Motor neuron (in vitro differentiated cells): ENCODE results near the gene NOTCH4. TPM values are rescaled to one million over a fixed set of nuclear protein-coding genes. Genes with fewer than 3 reads are reported as not detected.
A peak's percentile ranks its signal among the peaks of the same experiment; 100 is the strongest.
"Not testable (repeated sequence)": the region's sequence is repeated elsewhere in the genome, so short reads cannot be mapped to it uniquely, and the experiment has no call there.

Experiments used
- ATAC-seq, 8 experiments: fragments of 200-7000 bp; cut with Tn5 transposase; replicated peaks in 6 of 8; 2 replicates each; pipeline ENCODE4 v1.8.0; 2021; ENCODE audit warnings: mild to moderate bottlenecking in 8 of 8, moderate library complexity in 8 of 8
- H3K27ac ChIP-seq, 2 donors: fragments of 250-450 bp; sonication (Bioruptor Pico); 2 replicates each; pipeline ENCODE4 v1.9.0; 2021; ENCODE audit warnings: antibody characterized with exemption in 2 of 2, mild to moderate bottlenecking in 2 of 2, moderate library complexity in 1 of 2
- H3K4me1 ChIP-seq, 2 donors: fragments of 250-450 bp; sonication (Bioruptor Pico); replicated peaks in 1 of 2; 2 replicates each; pipeline ENCODE4 v1.6.1; 2021; ENCODE audit warnings: antibody characterized with exemption in 2 of 2, mild to moderate bottlenecking in 2 of 2, moderate library complexity in 1 of 2
- H3K4me3 ChIP-seq, 5 donors: fragments of 250-450 bp; sonication (Bioruptor Pico); 2 replicates each; pipeline ENCODE4 v1.9.0; 2021; ENCODE audit warnings: antibody characterized with exemption in 5 of 5, mild to moderate bottlenecking in 5 of 5, moderate library complexity in 4 of 5
- WGBS, 10 experiments: fragments of 450-650 bp; shearing (Covaris generic); methylation state at CpG; one replicate each; pipeline ENCODE4 v1.0.0; 2022; 5-methylcytosine and 5-hydroxymethylcytosine counted together
- in situ Hi-C, 9 experiments: fragments of 400-800 bp; cut with MboI; loops; one replicate each; pipeline ENCODE4 v1.15.0; 2021; ENCODE audit warnings: low sequenced_read_pairs in 9 of 9, low pct_unique_long_range_greater_than_20kb in 2 of 9; ENCODE audit not compliant: unreplicated experiment in 9 of 9
- total RNA-seq, 8 experiments: library from RNA; unstranded; fragments of 300-600 nt; gene quantifications; 2 replicates each; pipeline versions ENCODE4 v1.2.3 to v1.2.4, GENCODE V29; 2022

Gene NOTCH4
- total RNA-seq, 8 experiments from 2014 or later: 1.3 to 6.7 (median 4.5) TPM

DNA sequence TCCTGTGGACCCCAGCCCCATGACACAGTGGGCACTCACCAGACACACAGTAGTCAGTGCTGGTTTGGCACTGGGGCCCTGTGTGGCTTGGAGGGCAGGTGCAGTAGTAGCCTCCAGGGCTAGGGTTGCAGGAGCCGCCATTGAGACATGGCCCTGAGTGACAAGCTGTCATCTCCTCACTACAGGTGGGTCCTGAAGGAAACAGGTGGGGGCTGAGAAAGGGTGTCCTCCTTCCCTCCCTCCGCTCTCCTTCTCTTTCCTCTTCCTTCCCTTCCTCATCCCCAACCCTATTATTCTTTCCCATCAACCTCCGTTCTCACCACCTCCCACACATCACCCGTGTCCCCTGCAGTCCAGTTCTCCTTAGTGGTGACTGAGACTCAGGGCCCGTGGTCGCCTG lies 10.2 kb downstream of the NOTCH4 start:
- Histone ChIP-seq H3K4me1 (no peaks in the 10 kb centered on the region), H3K4me3 (no peak overlapping the region), H3K27ac (no peak overlapping the region)
- WGBS, 10 experiments: 70 to 100% (median 90%) methylated on average over 1 to 5 of the region's 6 CpGs; no CpG with 5 or more reads in 7 of the 10 experiments
- ATAC-seq: no peak
- in situ Hi-C loops: no loop called here

DNA sequence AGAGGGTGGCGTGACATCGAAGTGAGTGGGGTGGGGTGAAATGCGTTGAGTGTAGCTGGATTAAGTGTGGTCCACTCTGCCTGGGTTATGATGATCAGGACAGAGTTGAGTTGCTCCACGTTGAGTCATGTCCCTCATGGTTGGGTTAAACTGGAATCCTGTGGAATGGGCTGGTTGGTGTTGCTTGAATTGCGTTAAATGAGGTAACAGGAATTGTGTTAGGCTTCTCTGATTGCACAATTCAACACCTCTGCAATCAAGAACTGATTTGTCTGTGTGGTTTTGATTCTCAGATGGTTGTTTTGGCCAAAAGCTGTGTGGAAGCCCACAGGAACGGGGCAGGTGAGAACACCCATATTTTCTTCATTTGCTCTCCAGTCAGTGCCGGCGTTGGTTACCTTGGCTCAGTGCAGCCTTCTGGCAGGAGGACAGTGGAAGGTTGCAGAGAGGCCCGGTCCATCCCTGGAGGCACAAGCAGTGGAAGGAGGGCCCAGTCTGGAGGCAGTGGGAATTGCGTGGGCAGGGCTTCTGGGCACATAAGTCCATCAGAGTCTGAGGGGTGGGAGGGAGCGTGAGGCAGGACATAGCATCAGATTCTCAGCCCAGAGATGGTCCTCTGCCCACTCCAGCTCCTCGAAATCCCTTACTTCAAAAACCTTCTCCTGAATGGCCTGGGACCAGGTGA lies 11.6 kb downstream of the NOTCH4 start:
- no peak for ATAC-seq
- Histone ChIP-seq H3K4me1 (no peaks in the 10 kb centered on the region), H3K27ac (no peak overlapping the region), H3K4me3 (no peak overlapping the region)
- WGBS, 10 experiments: 20 to 100% (median 76%) methylated on average over 1 to 7 of the region's 12 CpGs
- in situ Hi-C loops: no loop called here

DNA sequence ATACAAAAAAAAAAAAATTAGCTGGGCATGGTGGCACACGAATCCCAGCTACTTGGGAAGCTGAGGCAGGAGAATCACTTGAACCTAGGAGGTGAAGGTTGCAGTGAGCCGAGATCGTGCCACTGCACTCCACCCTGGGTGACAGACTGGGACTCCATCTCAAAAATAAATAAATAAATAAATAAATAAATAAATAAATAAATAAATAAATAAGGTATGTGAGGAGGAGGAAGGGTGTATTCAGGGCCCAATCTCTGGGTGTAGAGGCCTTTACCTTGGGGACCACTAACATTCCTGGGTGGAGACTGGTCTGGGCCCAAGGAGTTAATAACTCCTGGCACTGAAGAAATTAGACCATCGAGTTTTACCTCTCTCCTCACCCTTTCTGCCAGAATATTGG lies 12.4 kb downstream of the NOTCH4 start:
- in situ Hi-C loops, H3K4me3 ChIP-seq, H3K27ac ChIP-seq, H3K4me1 ChIP-seq, ATAC-seq: not testable (repeated sequence)
- 25 to 100% (median 78%) methylated on average over 1 to 4 of the region's 4 CpGs; no CpG with 5 or more reads in 3 of the 10 experiments for WGBS, 10 experiments

DNA sequence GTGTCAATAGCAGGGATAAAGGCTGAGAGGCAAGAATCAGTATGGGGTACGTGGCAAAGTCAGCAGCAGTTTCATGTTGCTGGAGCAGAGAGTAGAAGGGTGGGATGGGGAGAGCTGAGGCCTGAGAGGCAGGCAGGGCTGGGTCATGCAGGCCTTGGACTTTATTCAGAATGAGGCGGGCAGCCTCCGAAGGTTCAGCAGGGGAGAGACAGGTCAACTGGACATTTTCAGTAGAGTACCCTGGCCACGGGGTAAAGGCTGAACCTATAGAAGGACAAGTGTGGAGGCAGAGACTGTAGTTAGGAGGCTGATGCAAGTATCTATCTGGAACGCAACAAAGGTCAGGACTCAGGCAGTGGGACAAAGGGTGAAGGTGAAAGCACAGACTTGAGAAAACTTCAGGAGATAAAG lies 13.7 kb downstream of the NOTCH4 start:
- no peak for ATAC-seq
- Histone ChIP-seq H3K4me1 (no peaks in the 10 kb centered on the region), H3K27ac (no peak overlapping the region), H3K4me3 (no peak overlapping the region)
- in situ Hi-C loops: no loop called here
- 0 to 78% (median 50%) methylated on average over 1 to 4 of the region's 5 CpGs; no CpG with 5 or more reads in 3 of the 10 experiments for WGBS, 10 experiments

DNA sequence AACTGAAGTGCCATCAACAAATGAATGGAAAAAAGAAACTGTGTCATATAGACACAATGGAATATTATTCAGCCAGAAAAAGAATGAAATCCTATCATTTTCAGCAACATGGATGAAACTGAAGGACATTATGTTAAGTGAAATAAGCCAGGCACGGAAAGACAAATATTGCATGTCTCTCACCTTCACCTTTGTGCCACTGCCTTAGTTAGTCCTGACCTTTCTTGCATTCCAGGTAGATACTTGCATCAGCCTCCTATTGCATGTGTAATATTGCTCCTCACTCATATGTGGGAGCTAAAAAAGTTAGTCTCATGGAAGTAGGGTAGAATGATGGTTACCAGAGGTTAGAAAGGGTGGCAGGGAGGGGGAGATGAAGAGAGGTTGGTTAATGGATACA lies 14.9 kb downstream of the NOTCH4 start:
- 0 to 80% (median 51%) methylated on average over 1 of the region's 1 CpG; no CpG with 5 or more reads in 2 of the 10 experiments for WGBS, 10 experiments
- no peak for ATAC-seq

DNA sequence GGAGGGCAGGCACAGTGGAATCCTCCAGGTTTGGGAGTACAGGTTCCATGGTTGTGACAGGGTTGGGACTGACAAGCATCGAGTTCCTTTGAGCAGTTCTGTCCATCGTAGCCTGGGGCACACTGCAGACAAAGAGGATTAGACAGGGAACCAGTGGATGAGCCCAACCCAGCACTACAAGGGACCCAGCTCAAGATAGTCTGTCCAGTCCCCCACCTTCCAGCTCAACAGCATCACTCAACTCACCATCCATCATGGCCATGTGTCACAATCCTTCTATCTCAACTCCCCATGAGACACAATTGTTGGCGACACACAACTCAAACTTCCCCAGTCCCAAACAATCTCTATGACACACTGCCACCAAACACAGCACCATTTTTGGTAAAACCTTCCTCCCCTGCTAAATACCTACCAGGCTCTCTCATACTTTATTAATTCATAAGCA lies 19.6 kb downstream of the NOTCH4 start:
- Histone ChIP-seq H3K27ac (no peak overlapping the region), H3K4me1 (peaks cover 0 to 2% of the 10 kb centered on the region in 2 donors), H3K4me3 (no peak overlapping the region)
- no peak for ATAC-seq
- in situ Hi-C loops: no loop called here
- WGBS, 10 experiments: 83 to 100% (median 85%) methylated on average over 1 to 3 of the region's 3 CpGs; no CpG with 5 or more reads in 6 of the 10 experiments

More for the DNA sequence above, 14.9 kb downstream of the NOTCH4 start:
- Histone ChIP-seq H3K4me3 (no peak overlapping the region), H3K27ac (no peak overlapping the region), H3K4me1 (no peaks in the 10 kb centered on the region)
- in situ Hi-C loops: no loop called here

- in situ Hi-C loops: no loop called here
- H3K4me3 ChIP-seq: no peak overlapping the region
- no peak overlapping the region for H3K27ac ChIP-seq
- peak in 6 of 8 experiments; percentile 16 to 95 (median 61) for ATAC-seq
- WGBS, 10 experiments: 10 to 83% (median 41%) methylated on average over 1 to 4 of the region's 9 CpGs; no CpG with 5 or more reads in 4 of the 10 experiments
- H3K4me1 ChIP-seq: peaks cover 0 to 2% of the 10 kb centered on the region in 2 donors
Observed at GRCh38 chr6:32203426-32204267, 20.2 kb downstream of the NOTCH4 start.

GRCh38 chr6:32202186-32202585 lies 21.7 kb downstream of the NOTCH4 start:
- H3K4me3 ChIP-seq: no peak overlapping the region
- in situ Hi-C loops: no loop called here
- no peak overlapping the region for H3K27ac ChIP-seq
- peaks cover 4 to 10% of the 10 kb centered on the region in 2 donors for H3K4me1 ChIP-seq
- WGBS, 10 experiments: 100% methylated on average over 1 of the region's 9 CpGs; no CpG with 5 or more reads in 9 of the 10 experiments
- no peak for ATAC-seq

DNA sequence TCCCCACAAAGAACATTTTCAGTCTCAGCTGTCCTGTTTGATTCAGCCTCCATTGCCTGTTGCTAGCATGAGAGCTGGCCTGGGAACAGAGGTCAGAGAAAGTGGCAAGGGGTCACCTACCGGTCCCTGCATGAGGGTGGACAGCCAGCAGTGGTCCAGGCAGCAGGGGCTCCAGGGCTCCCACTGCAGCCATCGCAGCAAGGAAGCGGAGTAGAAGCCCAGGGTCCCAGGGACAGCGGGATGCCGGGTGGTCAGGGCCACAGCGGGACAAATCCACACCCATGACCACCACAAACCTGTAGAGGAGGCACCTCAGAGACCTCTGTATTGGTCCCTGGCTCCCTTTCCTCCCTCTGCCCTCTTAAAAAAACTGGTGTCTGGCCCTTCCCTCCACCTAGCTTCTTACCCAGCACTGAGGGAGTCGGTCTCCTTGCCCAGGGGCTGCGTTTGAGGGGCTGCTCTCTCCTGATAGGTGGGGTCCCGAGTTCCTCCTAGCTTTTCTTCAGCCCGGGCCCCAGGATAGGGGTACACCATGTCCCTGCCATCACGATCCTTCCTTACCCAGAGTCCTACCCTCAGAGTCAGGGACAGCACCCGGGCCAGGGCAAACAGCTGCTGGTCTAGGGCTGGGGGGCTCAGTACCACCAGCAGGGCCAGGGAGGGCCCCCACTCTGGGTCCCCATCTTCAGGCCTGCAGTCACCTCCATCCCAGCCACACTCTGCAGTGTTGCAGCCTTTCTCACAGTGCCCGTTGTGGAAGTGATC lies 23.0 kb downstream of the NOTCH4 start:
- 20 to 93% (median 83%) methylated on average over 1 to 3 of the region's 13 CpGs; no CpG with 5 or more reads in 4 of the 10 experiments for WGBS, 10 experiments
- in situ Hi-C loops: no loop called here
- H3K27ac ChIP-seq: no peak overlapping the region
- no peak for ATAC-seq
- H3K4me1 ChIP-seq: peaks cover 11 to 15% of the 10 kb centered on the region in 2 donors
- no peak overlapping the region for H3K4me3 ChIP-seq

DNA sequence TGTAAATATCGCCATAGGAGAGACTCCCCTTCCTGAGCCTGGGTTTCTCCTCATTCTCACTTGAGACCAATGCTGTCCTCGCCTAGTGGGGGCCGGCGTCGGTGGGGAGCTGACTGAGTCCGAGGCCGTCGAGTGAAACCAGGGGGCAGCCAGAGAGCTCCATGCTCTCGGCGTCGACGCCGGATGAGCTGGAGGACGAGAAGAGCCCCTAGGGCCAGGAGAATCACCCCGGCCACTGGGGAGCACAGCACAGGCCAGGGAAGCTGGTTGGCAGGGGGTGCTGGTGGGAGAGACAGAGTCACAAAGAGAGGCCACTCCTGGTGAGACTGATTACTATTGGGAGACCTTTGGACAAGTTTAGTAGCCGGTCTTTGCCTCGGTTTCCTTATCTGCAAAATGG lies 25.0 kb downstream of the NOTCH4 start:
- in situ Hi-C loops: loop anchor here in 1 of 9 experiments (25.0 kb wide), 1 partner anchor 662 kb away; the partner anchor contains the start of genes ATP6V1G2, DDX39B, MCCD1 and NFKBIL1
- no peak for ATAC-seq
- Histone ChIP-seq H3K4me3 (no peak overlapping the region), H3K4me1 (peaks cover 15 to 22% of the 10 kb centered on the region in 2 donors), H3K27ac (no peak overlapping the region)
- 79 to 100% (median 93%) methylated on average over 5 to 12 of the region's 17 CpGs; no CpG with 5 or more reads in 5 of the 10 experiments for WGBS, 10 experiments

GRCh38 chr6:32198345-32198696 lies 25.5 kb downstream of the NOTCH4 start:
- in situ Hi-C loops: loop anchor here in 1 of 9 experiments (25.0 kb wide), 1 partner anchor 661 kb away; the partner anchor contains the start of genes ATP6V1G2, DDX39B, MCCD1 and NFKBIL1
- 67 to 100% (median 82%) methylated on average over 1 to 3 of the region's 3 CpGs; no CpG with 5 or more reads in 3 of the 10 experiments for WGBS, 10 experiments

More at GRCh38 chr6:32198345-32198696, 25.5 kb downstream of the NOTCH4 start:
- H3K27ac ChIP-seq: no peak overlapping the region
- peaks cover 15 to 22% of the 10 kb centered on the region in 2 donors for H3K4me1 ChIP-seq
- no peak overlapping the region for H3K4me3 ChIP-seq
- no peak for ATAC-seq
